Measurements from ENCODE around the gene MMEL1.
"Not testable (repeated sequence)": the region's sequence is repeated elsewhere in the genome, so short reads cannot be mapped to it uniquely, and the experiment has no call there.

The MMEL1 gene

GRCh38 chr1:2590233-2591141, 42.3 kb downstream of the MMEL1 start:
- no peak for DNase-seq

- DNase-seq: no peak
These were observed 43.2 kb downstream of the MMEL1 start for GRCh38 chr1:2589431-2590232.

GRCh38 chr1:2588661-2589430, 44.0 kb downstream of the MMEL1 start:
- no peak for DNase-seq

DNA sequence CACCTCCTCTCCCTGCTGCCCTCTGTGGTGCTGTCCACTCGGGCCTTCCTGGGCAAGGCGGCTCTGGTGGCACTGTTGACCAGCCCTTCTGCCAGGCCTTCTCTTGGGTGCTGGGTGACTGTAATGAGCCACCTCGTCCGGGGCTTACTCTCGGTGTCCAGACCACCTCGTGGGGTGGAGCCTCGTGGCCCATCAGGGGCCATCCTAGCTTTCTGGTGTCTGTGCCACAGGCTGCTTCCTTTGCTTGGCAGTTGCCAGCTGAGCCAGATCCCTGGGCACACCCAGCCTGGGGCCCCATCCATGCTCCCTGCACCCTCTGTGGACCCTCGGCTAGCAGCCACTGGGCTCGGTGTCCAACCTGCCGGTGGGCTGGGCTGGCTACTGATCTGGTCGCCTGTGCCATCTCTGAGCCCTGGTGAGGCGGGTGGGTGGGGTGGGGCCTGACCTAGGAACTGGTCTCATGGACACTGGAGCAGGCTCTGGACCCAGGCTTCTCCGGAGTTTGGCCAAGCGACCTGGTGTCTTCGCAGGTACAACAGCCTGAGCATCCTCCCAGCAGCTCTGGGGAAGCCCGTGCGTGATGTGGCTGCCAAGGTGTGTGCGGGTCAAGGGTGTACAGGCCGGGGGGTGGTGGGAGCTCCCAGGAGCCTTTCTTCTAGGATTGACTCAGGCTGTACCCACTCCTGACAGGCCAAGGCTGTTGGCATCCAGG, 44.8 kb downstream of the MMEL1 start:
- DNase-seq: no peak

DNA sequence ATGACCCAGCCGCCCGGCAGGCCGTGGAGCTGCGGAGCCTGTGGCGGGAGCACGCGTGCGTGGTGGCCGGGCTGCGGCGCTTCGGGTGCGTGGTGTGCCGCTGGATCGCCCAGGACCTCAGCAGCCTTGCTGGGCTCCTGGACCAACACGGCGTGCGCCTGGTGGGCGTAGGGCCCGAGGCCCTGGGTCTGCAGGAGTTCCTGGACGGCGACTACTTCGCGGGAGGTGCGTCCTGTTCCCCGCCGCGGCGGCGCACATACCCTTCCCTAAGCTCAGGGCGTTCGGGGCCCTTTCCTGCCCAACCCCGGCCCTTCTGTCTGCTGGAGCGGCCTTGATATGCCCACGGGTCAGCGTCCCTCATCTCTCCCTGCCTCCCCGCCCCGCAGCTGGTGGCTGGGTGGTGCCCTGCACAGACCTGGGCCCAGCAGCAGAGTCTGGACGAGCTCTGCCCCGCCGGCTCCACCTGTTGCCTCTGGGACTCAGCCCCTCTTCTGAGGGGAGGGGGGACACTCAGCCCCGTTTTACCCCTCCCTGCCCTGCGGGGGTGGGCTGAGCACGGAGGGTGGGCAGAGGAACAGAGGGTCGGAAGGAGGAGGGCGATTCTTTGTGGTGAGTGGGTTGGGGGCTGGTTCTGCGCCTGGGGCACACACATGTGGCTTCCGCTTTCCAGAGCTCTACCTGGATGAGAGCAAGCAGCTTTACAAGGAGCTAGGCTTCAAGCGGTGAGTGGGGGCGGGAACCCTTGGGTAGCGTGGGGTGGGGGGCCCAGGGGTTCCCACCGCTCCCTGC, 45.6 kb downstream of the MMEL1 start:
- DNase-seq: peak in 1 of 2 experiments; percentile 48

DNA sequence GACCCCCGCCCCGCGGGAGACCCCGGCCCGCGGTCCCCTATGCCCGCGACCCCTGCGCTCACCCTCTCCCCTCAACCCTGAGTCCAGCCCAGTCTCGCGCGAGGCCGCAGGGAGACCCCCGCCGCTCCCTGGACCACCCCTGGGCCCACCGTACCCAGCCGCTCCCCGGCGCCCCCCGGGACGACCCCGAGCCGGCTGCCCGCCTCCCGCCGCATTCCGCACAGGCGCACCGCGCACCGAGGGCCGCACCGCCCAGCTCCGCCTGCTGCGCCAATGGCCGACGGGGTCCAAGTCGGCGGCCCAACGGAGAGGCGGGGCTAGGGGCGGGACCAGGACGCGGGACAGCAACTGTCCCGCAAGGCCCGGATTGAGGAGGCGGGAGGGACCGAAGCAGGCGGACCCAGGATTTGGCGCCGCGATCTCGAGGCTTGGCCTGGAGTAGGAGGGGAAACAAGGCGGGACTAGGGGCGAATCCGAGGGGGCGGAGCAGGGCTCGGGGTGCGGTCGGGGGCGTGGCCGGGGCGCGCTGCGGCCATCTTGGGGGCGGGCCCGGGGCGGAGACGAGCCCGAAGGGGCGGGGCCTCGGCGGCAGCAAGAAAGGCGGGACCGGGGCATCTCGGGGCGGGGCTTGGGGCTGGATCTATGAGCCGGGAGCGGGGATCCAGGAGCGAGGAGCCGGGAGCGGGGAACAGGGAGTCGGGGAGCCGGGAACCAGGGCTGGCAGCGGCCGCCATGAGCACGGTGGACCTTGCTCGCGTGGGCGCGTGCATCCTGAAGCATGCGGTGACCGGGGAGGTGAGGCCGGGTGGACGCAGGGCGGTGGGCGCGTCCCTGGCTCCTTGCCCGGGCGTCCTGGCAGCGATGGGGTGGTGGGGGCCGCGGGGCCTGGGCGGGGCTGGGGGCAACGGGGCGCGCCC, 46.4 kb downstream of the MMEL1 start, which contains the start of gene PRXL2B:
Gene PRXL2B, plus strand, starts transcription at position 624 of the 917 bp plus-strand sequence. Its CDS starts 109 bp downstream, at position 733.
- DNase-seq: peak; percentile 90 to 95

DNA sequence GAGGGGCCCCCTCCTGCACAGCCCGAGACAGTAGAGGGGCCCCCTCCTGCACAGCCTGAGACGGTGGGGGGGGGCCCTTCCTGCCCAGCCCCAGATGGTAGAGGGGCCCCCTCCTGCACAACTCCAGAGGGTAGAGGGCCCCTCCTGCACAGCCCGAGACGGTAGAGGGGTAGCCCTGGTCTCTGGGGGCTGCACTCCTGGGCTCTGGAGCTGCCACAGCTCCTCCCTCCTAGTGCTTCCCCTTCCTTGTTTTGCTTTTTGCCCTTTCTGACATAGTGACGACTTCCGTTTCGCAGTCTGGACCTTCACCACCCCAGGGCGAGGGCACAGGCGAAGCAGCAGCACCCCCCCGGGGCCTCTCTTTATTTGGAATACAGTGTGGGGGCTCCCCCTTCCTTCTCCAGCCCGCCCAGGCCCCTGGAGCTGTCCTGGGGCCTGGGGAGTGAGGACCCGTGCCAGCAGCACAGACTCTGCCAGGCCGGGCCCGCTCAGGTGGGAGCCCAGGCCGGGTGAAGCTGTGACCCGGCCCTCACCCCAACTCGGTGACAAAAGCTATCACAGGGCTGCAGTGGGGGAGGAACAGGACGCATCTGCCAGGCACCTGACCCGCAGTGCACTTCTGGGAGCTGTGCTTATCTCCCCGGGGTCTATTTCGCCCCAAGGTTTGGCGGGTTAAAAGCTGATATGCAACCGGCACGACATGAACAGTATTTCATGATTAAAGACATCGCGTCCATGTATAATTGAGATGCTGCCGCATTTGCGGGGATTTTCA, 47.3 kb downstream of the MMEL1 start:
- DNase-seq: peak in 1 of 2 experiments; percentile 40

DNA sequence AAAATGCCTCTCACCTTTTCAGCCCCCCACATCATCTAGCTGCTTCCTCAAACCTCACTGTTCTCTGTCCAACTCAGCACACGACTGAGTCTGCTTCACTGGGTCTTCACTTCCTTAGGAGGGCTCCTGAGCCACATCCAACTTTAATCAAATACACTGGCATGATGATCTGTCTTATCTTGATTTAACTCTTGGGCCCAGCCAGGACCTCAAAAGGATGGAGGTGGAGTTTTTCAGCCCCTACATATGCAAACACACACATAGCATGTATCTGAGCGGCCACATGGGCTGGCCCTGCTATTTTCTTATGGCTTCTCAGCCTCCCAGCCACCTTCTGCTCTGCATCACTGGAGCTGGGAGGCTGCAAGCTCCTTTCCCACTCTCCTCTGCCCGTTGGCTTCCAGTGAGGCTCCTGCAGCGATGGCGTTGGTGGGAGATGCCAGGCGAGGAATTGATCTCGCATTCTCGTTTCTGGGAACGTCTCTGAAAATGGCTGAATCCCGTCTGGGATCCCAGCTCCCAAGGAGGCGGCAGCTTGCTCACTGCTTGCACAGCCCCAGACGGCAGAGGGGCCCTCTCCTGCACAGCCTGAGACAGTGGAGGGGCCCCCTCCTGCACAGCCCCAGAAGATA, 48.0 kb downstream of the MMEL1 start:
- no peak for DNase-seq

DNA sequence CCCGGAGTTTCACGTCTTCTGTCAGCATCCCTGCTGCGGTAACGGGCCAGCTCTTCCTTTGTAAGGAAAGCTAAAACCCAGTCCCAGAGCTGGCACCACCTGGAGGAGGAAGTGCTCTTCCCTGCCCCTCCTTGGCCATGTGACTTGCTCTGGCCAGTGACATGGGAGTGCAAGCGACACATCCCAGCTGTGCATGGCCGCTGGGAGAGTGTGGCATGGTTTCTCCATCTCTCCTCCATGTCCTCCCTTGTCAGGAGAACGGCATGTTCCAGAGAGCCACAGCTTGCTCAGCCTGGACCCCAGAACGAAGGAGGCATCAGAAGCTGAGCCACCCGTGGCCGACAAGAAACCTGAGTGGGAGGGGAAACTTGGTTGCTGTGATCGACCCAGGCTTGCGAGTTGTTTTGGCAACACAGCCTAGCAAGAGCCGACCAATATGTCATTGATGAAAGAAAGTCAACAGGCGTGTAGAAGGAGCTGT, 48.9 kb downstream of the MMEL1 start:
- peak in 1 of 2 experiments; percentile 54 for DNase-seq

- DNase-seq: no peak
These were observed 49.5 kb downstream of the MMEL1 start for GRCh38 chr1:2583331-2583791.

DNA sequence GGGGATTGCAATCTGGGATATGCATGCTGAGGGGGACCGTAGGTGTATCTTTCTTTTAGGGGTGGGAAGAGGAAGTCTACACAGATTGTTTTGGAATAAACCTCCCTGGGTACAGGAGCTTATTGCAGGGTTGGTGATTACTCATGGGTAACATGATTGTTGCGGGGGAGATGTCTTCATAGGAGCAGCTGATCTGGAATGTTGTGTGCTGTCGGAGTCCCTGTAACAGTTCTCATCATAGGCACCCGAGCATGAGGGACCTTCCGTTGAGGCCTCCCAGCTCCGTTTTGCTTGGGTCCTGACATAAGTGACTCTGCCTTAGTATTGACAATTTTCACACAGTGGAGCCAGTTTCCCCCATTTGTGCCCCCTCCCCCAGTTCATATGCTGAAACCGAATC, 50.4 kb downstream of the MMEL1 start:
- DNase-seq: no peak

DNA sequence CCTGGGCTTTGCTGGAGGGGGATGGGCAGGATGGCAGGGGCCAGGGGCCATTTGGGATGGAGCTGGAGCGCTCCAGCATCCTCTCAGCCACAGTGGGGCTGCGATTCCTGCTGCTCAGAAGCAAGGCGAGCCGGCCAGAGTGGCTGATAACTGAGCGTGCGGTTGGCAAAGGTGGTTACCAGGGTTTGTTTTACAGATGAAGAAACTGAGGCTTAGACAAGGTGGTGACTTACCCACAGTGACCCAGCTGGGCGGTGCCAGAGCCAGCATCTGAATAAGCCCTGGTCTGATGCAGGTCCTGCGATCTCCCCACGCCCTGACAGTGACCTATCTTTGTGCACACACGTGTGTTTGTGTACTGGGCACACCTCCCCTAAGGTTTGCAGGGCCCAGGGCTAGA, 52.1 kb downstream of the MMEL1 start:
- DNase-seq: no peak

DNA sequence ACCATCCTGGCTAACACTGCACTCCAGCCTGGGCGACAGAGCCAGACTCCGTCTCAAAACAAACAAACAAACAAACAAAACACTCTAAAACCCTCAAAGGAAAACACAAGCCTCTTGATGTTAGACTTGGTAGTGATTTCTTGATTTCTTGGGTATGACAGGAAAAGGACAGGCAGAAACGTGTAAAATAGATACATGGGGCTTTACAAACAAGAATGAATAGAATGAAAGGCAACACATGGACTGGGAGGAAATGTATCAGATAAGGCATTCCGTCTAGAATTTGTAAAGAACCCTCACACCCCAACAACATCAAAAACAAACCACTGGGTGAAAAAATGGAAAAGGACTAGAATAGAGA, 54.1 kb downstream of the MMEL1 start:
- no peak for DNase-seq

- not testable (repeated sequence) for DNase-seq
These were observed 55.2 kb downstream of the MMEL1 start for GRCh38 chr1:2577565-2578075.

GRCh38 chr1:2575801-2576663, 56.8 kb downstream of the MMEL1 start:
- DNase-seq: no peak

DNA sequence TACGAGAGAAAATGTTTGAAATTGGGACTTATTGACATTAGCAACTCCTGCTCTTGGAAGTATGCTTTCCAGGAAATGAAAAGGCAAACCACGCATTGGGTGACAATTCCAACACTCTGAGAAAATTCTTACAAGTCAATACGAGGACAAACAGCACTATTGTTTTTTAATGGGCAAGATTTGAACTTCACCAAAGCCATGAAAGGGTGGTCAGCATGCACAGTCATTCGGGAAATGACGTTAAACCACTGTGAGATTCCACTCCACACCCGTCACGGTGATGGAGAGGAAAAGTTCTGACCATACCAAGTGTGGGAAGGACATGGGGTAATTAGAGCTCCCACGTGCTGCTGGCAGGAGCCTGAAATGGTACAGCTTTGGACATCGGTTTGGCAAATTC, 58.5 kb downstream of the MMEL1 start:
- no peak for DNase-seq

- no peak for DNase-seq
These were observed 59.4 kb downstream of the MMEL1 start for GRCh38 chr1:2573250-2573920.

Data from NCI-H524 (cell line).